ENCODE data around the gene ATP9A.
"Not testable (repeated sequence)": the region's sequence is repeated elsewhere in the genome, so short reads cannot be mapped to it uniquely, and the experiment has no call there.

ATP9A gene

DNA sequence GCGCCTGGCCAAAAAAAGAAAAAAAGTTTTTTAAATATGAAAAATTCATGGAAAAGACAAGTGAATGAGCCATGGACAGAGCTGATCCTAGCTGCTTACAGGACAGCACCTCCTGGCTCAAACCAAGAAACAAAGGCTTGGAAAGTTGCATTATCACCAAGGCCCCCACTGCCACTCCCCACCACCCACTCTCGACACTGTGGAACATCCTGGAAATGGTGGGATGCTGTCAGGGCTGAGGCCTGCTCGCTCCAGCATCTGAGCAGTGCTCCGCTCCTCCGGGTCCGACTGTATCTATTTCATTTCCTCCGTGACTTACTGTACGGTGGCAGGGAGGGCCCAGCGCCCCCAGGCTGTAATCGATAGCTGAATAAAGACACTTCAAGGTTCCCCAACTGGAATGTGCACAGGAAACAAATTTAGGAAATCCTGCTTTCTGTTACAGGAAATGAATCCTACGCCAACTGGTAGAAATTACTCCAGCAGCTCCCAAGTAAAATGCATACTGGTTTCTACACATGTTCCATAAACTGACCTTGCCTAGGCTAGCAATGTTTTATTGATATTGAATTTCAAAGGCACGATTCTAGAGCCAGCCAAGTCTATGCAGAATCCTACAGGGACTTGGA, 116.2 kb downstream of the ATP9A start:
- no peak for DNase-seq (ENCODE audit: low read depth)

DNA sequence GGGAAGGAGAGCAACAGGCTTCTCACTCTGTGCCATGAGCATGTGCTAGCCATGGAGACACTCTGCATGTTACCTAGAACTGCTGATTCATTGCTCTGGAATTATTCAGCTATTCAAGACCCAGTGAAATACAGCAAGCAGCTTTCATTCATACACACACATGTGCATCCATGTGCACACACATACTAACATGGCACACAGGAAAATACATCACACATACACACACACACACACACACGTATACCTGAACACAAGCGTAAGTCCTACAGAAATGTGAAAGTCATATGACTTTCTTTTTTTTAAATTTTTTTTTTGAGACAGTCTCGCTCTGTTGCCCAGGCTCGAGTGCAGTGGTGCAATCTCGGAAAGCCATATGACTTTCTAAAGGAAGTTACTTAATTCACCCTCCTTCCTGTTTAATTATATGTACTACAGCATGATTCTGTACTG, 117.5 kb downstream of the ATP9A start:
- DNase-seq (ENCODE audit: low read depth), result no peak

DNA sequence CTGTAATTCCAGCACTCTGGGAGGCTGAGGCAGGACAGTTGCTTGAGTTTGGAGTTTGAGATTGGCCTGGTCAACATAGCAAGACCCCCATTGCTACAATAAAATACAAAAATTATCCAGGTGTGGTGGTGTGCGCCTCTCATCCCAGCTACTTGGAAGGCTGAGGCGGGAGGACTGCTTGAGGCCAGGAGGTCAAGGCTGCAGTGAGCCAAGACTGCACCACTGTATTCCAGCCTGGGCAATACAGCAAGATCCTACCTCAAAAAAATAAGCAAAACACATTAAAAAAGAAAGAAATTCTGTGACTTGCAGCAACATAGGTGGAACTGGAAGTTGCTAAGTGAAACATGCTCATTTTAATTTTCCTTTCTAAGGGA, 119.6 kb downstream of the ATP9A start:
- no peak for DNase-seq (ENCODE audit: low read depth)

DNA sequence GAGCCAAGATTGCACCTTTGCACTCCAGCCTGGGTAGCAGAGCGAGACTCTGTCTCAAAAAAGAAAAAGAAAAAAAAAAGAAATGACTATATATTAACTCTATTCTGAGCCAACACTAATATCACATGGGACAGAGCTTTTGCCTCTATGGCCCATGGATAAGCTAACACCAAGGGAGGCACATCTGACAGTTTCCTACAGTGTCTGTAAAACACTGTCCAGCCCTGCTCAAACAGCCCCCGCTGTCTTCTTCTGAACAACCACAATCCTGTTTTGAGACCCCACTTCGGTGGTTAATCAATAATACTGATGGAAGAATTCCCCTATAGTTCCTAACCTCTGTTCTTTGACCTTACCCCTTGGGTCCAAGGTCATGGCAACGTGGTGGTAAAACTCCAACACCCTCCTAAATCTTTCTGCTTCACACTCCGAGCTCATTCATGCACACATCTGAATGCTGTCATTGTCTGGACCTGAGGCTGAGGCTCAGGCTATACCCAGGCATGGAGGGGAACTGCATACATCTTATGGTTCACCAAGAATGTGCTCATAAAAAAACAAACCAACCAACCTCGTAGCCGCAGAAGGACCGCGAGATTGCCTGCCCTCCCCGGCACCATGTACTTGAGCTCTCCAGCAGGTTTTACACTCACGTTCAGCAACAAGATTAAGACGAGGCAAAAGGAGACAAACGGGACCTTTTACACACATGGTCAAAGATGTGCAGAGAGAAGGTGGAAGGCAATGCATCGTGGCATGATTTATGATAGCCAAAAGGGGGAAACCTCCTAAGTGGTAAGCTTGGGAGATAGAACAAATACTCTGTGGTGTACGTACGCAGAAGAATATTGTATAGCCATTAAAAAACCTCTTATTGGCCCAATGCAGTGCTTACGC, 120.3 kb downstream of the ATP9A start:
- no peak for DNase-seq (ENCODE audit: low read depth)

DNA sequence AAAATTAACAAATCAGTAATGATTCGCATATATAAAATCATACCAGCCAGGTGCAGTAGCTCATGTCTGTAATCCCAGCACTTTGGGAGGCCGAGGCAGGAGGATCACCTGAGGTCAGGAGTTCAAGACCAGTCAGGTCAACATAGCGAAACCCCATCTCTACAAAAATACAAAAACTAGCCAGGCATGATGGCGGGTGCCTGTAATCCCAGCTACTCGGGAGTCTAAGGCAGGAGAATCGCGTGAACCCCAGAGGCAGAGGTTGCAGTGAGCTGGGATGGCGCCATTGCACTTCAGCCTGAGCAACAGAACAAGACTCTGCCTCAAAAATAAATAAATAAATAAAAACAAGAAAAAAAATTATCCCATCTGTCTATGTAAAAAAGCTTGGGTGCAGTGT, 124.4 kb downstream of the ATP9A start:
- not testable (repeated sequence) for DNase-seq (ENCODE audit: low read depth)

DNA sequence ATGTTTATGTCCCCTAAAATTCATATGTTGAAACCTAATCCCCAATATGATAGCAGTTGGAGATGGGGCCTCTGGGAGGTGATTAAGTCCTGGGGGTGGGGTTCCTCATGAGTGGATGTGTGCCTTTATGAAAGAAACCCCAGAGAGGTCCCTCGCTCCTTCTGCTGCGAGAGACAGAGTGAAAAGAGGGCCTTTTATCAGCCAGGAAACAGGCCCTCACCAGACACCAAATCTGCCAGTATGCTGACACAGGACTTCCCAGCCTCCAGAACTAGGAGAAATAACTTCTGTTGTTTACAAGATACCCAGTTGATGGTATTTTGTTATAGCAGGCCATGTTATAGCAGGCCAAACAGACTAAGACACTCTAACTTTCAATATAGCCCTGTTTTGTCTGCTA, 124.8 kb downstream of the ATP9A start:
- DNase-seq (ENCODE audit: low read depth), result no peak

DNA sequence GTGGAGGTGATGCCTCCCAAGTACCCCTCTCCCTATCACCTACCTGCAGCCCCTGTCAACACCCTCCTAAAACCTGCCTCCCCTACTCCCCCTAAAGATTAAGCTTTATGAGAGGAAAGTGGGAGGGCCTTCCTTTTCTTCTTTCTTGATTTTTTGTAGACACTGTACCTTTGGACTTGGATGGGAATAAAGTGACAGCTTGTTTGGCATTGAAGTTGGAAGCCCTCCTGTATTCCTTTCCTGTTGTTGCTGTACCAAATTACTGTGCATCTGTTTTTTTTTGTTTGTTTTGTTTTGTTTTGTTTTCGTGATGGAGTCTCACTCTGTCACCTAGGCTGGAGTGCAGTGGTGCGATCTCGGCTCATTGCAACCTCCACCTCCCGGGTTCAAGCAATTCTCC, 126.3 kb downstream of the ATP9A start:
- DNase-seq (ENCODE audit: low read depth), result no peak

DNA sequence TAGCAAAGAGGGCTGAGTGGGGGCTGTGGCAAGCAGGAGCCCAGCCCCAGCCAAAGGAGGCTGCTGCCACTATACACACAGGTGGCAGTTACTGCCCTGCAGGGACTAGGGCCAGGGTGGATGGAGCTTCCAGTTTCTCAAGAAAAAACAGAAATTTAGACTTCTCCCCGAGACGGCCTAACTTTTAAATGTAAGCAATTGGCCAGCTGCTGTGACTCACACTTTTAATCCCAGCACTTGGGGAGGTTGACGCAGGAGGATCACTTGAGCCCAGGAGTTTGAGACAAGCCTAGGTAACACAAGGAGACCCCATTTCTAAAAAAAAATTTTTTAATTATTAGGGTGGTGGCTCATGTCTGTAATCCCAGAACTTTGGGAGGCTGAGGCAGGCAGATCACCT, 127.4 kb downstream of the ATP9A start:
- no peak for DNase-seq (ENCODE audit: low read depth)

DNA sequence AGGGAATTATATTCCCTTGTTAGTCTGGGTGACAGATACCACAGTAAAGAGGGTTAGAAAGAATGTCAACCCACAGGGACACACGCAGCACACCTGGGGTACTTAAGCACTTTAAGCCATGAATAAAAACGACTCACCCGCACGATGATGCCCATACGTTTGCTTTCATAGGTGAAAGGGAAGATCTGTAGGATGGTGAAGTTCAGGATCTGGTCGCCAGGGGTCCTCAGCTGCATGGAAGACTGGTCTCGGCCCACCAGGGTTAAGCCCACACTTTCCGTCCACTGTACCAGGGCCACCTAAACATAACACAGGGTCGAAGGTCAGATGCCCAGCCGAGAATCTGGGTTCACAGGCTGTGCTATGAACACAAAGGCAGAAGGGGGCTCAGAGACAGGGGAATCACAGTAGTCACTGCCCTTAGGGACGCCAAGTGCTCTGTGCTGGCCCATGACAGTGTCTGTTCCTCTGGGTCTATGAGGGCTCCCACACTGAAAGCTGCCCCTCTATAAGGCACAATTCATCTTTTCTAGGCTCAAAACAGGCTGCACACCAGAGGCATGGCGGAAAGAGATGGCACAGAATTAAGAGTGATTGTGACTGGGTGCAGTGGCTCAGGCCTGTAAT, 128.9 kb downstream of the ATP9A start:
- DNase-seq (ENCODE audit: low read depth), result peak; percentile 19

DNA sequence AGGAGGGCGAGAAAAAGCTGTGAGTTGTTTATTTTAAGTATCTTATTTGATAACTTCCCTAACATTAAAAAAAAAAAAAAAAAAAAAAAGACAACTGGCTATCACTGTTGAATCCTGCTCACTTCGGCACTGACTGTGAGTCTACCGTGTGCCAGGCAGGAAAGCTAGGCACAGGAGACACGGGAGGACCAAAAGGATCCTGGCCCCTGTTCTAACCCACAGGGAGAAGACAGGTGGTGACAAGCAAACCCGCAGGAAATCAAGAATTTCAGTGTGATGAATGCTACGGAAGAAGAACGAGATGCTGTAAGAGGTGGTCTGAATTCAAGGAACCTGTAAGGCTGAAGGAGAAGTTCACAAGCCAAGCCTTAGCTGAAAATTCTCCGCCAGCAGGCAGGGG, 130.9 kb downstream of the ATP9A start:
- DNase-seq (ENCODE audit: low read depth), result no peak

DNA sequence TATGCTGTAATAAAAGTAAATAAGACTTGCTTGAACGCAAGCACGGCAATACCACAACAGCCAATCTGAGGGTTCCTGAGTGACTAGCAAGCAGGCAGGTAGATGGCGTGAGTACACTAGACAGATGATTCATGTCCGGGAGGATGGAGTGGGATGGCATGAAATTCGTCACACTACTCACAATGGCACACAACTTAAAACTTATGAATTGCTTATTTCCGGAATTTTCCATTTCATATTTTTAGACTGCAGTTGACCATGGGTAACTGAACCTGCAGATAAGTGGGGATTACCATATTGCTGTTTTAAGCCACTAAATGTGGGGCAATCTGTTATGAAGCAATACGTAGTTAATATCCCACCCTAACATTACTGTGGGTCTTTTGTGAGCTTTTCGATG, 132.1 kb downstream of the ATP9A start:
- DNase-seq (ENCODE audit: low read depth), result no peak

DNA sequence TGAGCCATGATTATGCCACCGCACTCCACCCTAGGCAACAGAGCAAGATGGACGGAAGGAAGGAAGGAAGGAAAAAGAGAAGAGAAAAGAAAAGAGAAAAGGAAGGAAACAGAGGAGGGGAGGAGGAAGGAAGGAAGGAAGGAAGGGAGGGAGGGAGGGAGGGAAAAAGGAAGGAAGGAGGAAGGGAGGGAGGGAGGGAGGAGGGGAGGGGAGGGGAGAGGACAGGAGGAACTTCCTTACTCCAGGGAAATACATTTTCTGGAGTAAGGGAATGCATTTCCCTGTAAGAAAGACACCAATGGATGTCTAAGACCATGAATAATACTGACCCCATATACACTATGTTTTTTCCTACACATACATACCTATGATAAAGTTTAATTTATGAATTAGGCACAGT, 132.5 kb downstream of the ATP9A start:
- DNase-seq (ENCODE audit: low read depth), result no peak

DNA sequence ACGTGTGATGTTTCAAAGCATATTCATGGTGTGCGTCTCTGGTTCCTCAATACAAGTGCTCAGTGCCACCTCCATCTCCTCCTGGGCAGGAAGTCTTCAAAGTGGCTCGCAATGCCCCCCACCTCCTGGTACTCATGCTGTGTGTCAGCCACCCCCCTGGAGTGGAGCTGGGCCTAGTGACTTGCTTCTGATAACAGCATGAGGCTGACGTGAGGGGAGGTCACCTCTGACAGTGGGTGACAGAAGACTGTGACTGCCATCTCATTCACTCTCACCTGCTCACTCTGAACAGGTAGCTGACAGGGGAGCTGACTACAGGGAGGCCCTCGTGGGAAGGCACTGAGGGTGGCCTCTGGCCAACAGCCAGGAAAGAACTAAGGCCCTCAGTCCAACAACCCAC, 133.3 kb downstream of the ATP9A start:
- no peak for DNase-seq (ENCODE audit: low read depth)

DNA sequence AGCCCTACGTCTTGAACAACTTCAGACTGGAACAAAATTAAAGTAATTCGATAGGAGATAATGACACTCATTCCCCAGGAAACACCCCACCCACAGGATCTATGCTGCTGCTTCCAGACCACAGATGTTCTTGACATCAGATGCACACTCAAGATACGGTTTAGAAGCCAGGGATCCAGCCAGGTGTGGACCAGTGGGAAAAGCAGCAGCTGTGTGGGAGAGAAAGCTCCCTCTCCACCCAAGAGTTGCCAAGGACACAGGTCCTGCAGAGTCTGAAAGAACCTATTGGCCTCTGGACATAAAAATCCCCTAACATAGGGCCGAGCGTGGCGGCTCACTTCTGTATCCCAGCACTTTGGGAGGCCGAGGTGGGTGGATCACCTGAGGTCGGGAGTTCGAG, 133.9 kb downstream of the ATP9A start:
- no peak for DNase-seq (ENCODE audit: low read depth)

DNA sequence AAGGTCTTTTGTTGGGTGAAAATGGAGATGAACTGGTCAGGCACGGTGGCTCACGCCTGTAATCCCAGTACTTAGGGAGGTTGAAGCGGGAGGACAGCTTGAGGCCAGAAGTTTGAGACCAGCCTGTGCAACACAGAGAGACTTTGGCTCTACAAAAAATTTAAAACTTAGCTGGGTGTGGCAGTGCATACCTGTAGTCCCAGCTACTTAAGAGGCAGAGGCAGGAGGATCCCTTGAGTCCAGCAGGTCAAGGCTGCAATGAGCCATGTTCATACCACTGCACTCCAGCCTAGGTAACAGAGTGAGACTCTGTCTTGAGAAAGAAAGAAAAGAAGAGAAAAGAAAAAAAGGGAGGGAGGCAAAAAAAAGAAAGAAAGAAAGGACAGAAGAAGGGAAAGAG, 134.8 kb downstream of the ATP9A start:
- no peak for DNase-seq (ENCODE audit: low read depth)

DNA sequence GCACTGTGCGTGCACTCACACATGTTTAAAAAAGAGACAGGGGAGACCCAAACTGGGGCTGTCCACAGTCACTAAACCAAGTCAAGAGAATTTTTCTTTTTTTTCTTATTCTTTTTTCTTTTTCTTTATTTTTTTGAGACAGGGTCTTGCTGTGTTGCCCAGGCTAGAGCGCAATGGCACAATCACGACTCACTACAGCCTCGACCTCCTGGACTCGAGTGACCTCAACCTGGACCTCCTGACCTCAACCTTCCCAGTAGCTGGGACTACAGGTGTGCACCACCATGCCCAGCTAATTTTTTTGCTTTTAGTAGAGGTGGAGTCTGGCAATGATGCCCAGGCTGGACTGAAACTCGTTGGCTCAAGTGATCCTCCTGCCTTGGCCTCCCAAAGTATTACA, 136.2 kb downstream of the ATP9A start:
- no peak for DNase-seq (ENCODE audit: low read depth)

DNA sequence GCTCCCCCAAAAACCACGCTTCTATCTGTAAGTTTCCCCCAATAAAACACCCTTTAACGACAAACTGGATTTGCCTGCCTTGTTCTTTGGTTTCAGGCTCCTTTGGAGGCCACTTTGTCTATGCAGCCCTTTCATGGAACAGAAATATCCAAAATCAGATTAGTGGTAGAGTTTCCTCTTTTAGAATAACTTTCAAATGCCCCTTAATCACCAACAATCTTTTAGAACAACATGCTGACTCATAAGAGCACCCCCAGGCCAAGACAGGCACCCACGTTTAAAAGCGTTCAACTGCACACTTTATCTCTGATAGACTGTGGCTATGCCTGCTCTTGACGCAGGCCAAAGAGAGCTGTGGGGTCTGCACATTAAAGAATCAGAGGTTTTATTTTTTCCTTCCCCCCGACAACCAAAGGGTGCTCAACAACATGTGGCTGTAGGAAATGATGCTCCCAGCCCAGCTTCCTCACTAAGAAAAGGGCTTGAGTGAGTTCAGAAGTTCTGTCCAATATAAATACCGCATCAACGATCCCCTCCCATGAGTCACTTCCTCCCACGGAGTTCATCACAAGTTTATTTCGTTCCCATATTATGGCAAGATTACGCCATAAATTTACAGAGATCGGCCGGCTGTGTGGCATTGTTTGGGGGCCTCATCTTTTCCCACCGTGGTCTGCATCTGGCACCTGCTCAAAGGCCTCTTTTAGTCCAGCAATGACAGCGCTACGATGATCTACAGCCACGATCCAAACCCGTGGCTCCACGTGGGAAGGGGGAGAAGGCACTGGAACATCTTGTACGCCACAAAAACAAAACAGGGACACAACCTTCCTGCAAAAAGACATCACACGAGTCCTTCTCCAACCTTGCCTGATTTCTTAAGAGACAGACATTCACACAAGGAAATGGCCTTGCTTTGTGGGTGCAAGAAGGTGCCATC, 136.9 kb downstream of the ATP9A start:
- DNase-seq (ENCODE audit: low read depth), result peak; percentile 1

DNA sequence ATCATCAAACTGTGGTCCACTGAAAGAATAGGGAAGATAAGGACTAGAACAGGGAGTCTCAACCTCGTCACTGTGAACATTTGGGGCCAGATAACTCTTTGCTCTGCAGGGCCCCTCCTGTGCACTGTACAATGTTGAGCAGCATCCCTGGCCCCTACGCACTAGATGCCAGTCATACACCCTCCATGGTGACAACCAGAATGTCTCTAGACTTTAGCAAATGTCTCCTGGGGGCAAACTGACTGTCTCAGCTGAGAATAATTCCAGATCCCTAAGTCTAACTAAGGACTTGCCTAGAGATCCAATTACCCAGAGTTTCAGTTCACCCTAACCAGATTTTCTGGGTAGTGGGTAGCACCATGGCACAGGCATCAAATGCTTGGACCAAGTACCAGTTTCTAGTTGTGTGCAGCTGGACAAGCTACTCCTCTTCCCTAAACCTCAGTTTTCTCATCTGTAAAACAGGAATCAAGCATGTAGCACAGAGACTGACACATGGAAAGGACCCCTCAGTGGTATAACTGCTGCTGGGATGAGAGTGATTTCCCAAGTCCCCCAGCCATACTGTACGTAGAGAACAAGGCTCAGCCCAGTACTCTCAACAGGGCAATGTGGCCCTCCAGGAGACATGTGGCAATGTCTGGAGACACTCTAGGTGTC, 138.7 kb downstream of the ATP9A start:
- DNase-seq (ENCODE audit: low read depth), result no peak

DNA sequence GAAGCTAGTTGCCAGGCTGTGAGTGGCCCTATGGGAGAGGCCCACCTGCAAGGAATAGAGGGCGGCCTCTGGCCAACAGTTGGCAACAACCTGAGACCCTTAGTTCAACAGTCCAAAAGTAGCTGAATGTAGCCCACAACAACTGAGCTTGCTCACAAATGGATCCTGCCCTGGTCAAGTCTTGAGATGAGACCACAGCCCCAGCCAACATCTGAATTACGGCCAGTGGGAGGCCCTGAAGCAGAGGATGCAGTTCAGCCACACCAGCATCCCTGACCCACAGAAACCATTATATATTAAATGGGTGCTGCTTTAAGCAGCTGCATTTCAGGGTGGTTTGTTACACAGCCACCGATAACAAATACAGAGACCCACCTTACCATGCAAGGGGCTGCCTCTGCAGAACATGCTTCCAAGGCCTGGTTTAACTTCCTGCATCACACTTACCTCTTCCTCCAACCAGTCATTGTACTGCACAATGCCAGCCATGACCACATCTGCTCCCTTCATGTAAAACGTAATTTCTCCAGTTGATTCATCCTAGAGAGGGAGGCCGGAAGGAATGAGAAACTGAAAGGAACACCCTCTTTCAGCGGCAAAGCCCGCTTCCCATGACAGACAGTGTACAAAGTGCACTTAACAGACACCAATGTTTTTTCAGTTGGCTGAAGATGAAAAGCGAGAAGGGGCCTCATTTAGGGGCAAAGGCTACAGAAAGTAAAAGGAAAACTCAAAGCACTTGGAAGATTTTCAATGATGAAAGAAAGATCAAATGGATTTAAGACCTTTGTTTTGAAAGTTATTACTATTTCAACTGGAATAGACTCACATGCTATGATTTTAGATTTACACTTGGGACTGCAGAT, 139.4 kb downstream of the ATP9A start:
- DNase-seq (ENCODE audit: low read depth), result no peak

DNA sequence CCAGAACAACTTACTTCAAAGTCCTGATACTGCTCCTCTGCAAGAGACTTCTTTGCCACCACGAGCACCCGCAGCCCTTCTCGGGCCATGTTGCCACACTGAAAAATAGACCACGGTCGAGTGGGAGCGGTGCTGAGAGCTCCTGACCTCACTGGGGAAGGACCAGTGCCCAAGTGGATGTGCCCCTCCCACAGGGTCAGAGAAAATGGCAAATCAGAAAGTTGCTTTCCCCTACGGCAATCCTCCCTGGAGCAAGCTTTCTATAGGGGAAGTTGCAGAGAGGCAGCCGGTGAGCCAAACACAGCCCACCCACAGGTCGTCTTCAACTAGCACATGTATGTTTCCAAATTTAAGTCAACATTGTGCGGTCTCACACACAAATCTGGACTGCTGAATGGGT, 140.6 kb downstream of the ATP9A start:
- DNase-seq (ENCODE audit: low read depth), result no peak

DNA sequence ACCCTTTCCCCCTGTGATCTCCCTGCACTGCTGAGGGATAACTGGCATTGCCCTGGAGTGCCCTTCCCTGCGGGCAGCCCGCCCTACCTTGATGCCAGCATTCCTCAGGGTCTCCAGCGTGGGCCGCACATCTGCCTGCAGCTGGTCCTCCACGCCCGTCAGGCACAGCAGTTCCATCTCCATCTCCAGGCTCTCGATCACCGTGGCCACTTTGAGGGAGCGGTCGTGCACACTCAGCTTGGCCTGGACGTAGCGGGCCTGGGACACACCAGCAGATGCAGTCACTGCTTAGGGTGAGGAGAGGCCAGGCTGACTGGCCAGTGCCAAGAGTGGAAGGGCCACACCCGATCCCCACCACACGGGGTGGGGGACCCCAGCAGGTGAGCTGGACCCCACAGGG, 143.1 kb downstream of the ATP9A start:
- no peak for DNase-seq (ENCODE audit: low read depth)

Data from stimulated activated CD8-positive, alpha-beta memory T cell treated with anti-CD3 and anti-CD28 coated beads, Interleukin-12 subunit alpha, Interleukin-12 subunit beta, amount 100 ng/mL, for 4 hours (primary cell).